ENCODE measurements around the gene FAM193A.
A peak's percentile ranks its signal among the peaks of the same experiment; 100 is the strongest.

FAM193A gene

DNA sequence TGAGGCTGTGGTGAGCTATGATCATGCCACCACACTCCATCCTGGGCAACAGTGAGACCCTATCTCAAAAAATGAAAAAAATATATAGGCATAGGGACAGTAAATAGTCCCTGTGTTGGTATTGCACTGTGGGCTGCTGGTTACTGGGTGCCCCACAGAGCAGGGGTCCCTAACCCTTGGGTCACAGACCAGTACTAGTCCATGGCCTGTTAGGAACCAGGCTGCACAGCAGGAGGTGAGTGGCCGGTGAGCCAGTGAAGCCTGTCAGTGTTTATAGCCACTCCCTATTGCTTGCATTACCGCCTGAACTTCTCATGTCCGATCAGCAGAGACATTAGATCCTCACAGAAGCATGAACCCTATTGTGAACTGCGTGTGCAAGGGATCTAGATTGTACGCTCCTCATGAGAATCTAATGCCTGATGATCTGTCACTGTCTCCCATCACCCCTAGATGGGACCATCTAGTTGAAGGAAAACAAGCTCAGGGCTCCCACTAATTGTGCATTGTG is 113.2 kb downstream of the FAM193A start:
- H3K27ac ChIP-seq: no peak overlapping the region
- no peak for TF ChIP-seq ZFX (IDR thresholded peaks at IDR 0.05; ENCODE audit: borderline replicate concordance)
- TF ChIP-seq, protein P1, sequence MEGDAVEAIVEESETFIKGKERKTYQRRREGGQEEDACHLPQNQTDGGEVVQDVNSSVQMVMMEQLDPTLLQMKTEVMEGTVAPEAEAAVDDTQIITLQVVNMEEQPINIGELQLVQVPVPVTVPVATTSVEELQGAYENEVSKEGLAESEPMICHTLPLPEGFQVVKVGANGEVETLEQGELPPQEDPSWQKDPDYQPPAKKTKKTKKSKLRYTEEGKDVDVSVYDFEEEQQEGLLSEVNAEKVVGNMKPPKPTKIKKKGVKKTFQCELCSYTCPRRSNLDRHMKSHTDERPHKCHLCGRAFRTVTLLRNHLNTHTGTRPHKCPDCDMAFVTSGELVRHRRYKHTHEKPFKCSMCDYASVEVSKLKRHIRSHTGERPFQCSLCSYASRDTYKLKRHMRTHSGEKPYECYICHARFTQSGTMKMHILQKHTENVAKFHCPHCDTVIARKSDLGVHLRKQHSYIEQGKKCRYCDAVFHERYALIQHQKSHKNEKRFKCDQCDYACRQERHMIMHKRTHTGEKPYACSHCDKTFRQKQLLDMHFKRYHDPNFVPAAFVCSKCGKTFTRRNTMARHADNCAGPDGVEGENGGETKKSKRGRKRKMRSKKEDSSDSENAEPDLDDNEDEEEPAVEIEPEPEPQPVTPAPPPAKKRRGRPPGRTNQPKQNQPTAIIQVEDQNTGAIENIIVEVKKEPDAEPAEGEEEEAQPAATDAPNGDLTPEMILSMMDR (IDR thresholded peaks at IDR 0.05): no peak

DNA sequence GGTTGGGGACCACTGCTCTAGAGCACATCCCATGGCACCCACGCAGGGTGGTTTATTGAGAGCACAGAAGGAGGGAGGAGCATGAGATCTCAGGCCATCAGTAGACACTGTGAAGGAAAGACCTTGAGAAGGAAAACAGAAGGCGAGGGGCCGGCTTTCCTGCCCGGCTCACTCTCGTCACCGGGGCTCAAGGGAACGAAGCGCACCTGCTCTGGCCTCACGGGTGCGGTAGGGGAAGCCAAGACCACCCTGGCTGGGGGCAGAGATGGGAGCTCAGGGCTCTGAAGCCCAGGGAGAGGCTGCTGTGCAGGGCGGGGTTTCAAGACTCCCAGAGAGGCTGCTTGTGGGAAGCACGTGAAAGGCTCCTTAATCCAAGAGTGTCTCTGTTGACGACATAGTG is 113.8 kb downstream of the FAM193A start:
- TF ChIP-seq ZFX (IDR thresholded peaks at IDR 0.05; ENCODE audit: borderline replicate concordance): no peak
- TF ChIP-seq, protein P1 (IDR thresholded peaks at IDR 0.05): no peak
- no peak overlapping the region for H3K27ac ChIP-seq

DNA sequence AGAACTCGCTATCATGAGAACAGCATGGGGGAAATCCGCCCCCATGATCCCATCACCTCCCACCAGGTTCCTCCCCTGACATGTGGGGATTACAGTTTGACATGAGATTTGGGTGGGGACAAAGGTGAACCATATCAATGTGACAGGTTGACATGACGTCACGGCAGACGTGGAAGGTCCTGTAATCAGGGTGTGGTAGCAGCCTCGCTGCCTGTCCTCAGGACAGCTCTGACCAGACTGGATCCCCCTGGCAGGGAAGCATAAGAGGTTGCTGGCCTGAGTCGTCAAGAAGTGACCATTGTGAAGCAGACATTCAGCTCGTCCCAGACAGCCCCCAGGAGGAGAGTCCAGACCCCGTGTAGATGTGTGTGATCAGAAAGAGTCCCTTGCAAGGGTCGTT is 115.1 kb downstream of the FAM193A start:
- H3K27ac ChIP-seq: no peak overlapping the region
- TF ChIP-seq, protein P1 (IDR thresholded peaks at IDR 0.05): no peak
- TF ChIP-seq ZFX (IDR thresholded peaks at IDR 0.05; ENCODE audit: borderline replicate concordance): no peak

DNA sequence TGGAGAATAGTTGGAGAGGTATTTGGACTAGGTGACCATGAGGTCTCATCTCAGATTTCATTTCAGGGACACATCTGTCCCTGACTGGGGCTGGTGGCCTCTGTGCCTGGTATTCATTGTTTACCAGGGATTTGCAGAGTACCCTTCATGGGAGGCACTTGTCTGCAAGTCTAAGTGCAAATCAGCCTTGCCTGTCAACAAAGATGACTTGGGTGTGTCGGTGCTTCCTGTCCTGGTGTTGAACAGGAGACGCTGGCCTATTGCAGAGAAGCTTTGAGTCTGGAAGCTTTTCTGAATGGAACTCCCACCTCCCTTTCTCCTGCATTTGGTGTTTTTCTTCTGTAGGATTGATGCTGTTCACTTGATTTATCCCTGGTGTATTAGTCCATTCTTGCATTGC is 115.6 kb downstream of the FAM193A start:
- H3K27ac ChIP-seq: no peak overlapping the region
- TF ChIP-seq, protein P1 (IDR thresholded peaks at IDR 0.05): no peak
- TF ChIP-seq ZFX (IDR thresholded peaks at IDR 0.05; ENCODE audit: borderline replicate concordance): no peak

DNA sequence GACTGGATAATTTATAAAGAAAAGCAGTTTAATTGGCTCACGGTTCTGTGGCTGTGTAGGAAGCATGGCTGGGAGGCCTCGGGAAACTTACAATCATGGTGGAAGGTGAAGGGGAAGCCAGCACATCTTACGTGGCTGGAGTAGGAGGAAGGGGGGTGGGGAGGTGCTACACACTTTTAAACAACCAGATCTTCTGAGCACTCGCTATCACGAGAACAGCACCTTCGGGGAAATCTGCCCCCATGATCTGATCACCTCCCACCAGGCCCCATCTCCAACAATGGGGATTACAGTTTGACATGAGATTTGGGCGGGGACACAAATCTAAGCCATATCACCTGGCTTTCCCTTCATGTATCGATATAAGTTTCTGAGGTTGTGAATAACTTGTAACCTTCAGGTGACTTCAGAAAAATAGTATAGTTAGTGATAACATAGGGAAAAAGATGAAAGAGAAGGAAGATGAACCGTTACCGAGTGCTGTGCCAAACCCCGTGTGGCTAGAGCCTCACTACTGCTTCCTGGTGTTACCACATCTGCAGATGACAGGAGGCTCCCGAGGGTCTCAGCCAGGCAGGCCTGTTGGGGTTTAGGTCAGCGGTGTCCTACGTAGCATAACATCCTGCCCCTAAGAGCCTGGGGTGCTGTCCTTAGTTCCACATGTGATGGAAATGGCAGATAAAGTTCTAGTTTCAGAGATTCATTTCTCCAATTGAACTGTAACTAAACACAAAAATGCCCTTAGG is 116.1 kb downstream of the FAM193A start:
- TF ChIP-seq, protein P1 (IDR thresholded peaks at IDR 0.05): no peak
- no peak for TF ChIP-seq ZFX (IDR thresholded peaks at IDR 0.05; ENCODE audit: borderline replicate concordance)
- H3K27ac ChIP-seq: no peak overlapping the region

DNA sequence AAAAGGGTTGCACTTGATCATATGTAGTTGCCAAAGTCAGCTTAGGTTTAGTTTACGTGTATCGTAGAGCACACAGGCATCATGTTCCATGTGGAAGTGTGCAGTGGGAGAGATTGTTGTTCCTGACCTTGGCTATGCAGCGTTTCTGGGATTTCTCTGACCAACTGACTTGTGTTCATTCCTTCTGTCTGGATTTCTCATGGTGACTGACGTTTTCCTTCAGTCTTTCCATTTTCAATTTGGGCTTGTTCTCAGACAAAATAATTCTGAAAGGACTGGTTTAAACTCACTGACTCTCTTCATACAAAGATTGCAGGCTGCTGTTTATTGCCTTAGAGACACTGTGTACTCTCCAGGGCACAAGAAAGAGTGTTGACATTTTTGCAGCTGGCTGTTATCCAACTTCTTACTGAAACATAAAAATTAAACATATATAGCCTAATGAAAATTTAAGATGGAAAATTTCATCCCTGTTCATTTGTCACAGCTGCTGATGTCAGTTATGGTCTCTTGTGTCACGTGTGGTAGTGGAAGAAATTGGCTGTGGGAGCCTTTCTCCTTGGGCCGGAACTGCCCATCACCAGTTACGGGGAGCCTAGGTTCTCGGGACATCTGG is 124.3 kb downstream of the FAM193A start:
- TF ChIP-seq ZFX (IDR thresholded peaks at IDR 0.05; ENCODE audit: borderline replicate concordance): no peak
- TF ChIP-seq, protein P1 (IDR thresholded peaks at IDR 0.05): no peak
- H3K27ac ChIP-seq: peak overlapping the region; percentile 62

DNA sequence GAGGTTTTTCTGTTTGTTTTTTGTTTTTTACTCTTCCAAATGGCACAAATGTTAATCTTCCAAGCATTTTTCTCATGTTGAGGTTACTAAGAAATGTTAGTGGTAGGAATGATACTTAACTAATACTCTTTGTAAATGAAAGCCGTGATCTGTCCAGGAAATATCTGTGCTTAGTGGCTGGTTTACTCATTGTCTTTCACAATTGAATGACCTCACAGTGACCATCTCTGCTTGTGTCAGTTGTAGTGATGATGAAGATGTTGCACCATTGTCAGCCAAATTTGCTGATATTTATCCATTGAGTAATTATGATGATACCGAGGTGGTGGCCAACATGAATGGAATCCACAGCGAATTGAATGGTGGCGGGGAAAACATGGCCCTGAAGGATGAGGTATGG is 126.2 kb downstream of the FAM193A start:
- no peak for TF ChIP-seq ZFX (IDR thresholded peaks at IDR 0.05; ENCODE audit: borderline replicate concordance)
- TF ChIP-seq, protein P1 (IDR thresholded peaks at IDR 0.05): no peak
- H3K27ac ChIP-seq: no peak overlapping the region
